Activated CD4-positive, alpha-beta T cell treated with anti-CD3 and anti-CD28 coated beads for 36 hours (primary cell): Measurements from ENCODE around the gene ADAT3. TPM values are rescaled to one million over a fixed set of nuclear protein-coding genes. Genes with fewer than 3 reads are reported as not detected.
"Not testable (repeated sequence)": the region's sequence is repeated elsewhere in the genome, so short reads cannot be mapped to it uniquely, and the experiment has no call there.

ENCODE experiments used
- ATAC-seq: fragments of 200-7000 bp; cut with Tn5 transposase; one replicate; pipeline ENCODE4 v1.10.0; 2021; ENCODE audit warnings: mild to moderate bottlenecking, moderate library complexity
- CTCF ChIA-PET: fragments of 350-600 bp; sonication (Branson Sonifier 250); formaldehyde crosslinking; loops from one replicate; lab custom pipeline; 2021; ENCODE audit warnings: antibody characterized with exemption; lab: Charles Lee
- POLR2A ChIA-PET: fragments of 350-600 bp; sonication (Branson Sonifier 250); formaldehyde crosslinking; loops from one replicate; lab custom pipeline; 2021; ENCODE audit warnings: antibody characterized with exemption, inconsistent platforms; lab: Charles Lee
- DNase-seq: peaks from one replicate; pipeline ENCODE4 v3.0.0-alpha.2; 2020
- H3K27ac Mint-ChIP-seq: one replicate; pipeline ENCODE4 v1.8.0; 2021; ENCODE audit warnings: mixed read lengths
- H3K27me3 Mint-ChIP-seq: one replicate; pipeline ENCODE4 v1.8.0; 2021; ENCODE audit warnings: mixed read lengths
- H3K36me3 Mint-ChIP-seq: one replicate; pipeline ENCODE4 v1.8.0; 2021; ENCODE audit warnings: low read depth, mixed read lengths
- H3K4me1 Mint-ChIP-seq: one replicate; pipeline ENCODE4 v1.8.0; 2021; ENCODE audit warnings: mixed read lengths
- H3K4me3 Mint-ChIP-seq: one replicate; pipeline ENCODE4 v1.8.0; 2021; ENCODE audit warnings: mild to moderate bottlenecking, moderate library complexity, mixed read lengths
- H3K9me3 Mint-ChIP-seq: one replicate; pipeline ENCODE4 v1.8.0; 2021; ENCODE audit warnings: low read depth, mixed read lengths
- intact Hi-C, 2 experiments: fragments of 100-400 bp; cut with DNase I in 1 of 2; cut with micrococcal nuclease in 1 of 2; formaldehyde crosslinking; loops; one replicate each; pipeline versions ENCODE4 v1.14.2 to v1.15.1; 2022 to 2024; cut with DNase I, micrococcal nuclease
- total RNA-seq, 2 experiments: library from RNA; stranded (reverse); gene quantifications; one replicate each; pipeline ENCODE4 v1.2.3, GENCODE V29; 2021

The ADAT3 gene
- total RNA-seq, 2 experiments from 2014 or later = 5.6 to 6.1 TPM

GRCh38 chr19:1875646-1876495, 29.3 kb upstream of the ADAT3 start:
- peak; percentile 96 for ATAC-seq
- peak overlapping the region; percentile 92 for H3K4me3 Mint-ChIP-seq
- no peaks in the 10 kb centered on the region for H3K27me3 Mint-ChIP-seq
- ChIA-PET POLR2A (interaction anchor here (0.6 to 1.5 kb wide), 8 partner anchors 9 to 156 kb away, joined by 3 to 6 read pairs (median 4); partner anchors contain the start of gene ABHD17A), CTCF (interaction anchor here (0.6 to 1.5 kb wide), 10 partner anchors 9 to 281 kb away, joined by 3 to 8 read pairs (median 4); partner anchors contain the start of gene ABHD17A)
- DNase-seq = peak; percentile 95
- peaks cover 20% of the 10 kb centered on the region for H3K4me1 Mint-ChIP-seq
- peaks cover 23% of the 10 kb centered on the region for H3K36me3 Mint-ChIP-seq
- H3K27ac Mint-ChIP-seq = peak overlapping the region; percentile 97
- H3K9me3 Mint-ChIP-seq = no peaks in the 10 kb centered on the region
- intact Hi-C loops = loop anchor here (1.0 to 5.0 kb wide), 6 partner anchors 9 to 361 kb away; partner anchors contain the start of genes ABHD17A (in 2 of the 2), ADAT3 (in 1 of the 2), IZUMO4 (in 1 of the 2) and MOB3A (in 1 of the 2)

GRCh38 chr19:1876496-1877279, 28.5 kb upstream of the ADAT3 start:
- peak; percentile 34 for DNase-seq
- Mint-ChIP-seq H3K36me3 (peaks cover 23% of the 10 kb centered on the region), H3K4me3 (peak overlapping the region; percentile 92), H3K4me1 (peaks cover 20% of the 10 kb centered on the region), H3K27ac (peak overlapping the region; percentile 95)
- H3K9me3 Mint-ChIP-seq, H3K27me3 Mint-ChIP-seq: not testable (repeated sequence)
- ChIA-PET POLR2A (interaction anchor here (0.5 to 1.5 kb wide), 8 partner anchors 8 to 155 kb away, joined by 3 to 6 read pairs (median 4); partner anchors contain the start of gene ABHD17A), CTCF (interaction anchor here (0.6 to 1.3 kb wide), 9 partner anchors 8 to 505 kb away, joined by 3 to 4 read pairs (median 3); partner anchors contain the start of gene ABHD17A)
- intact Hi-C loops = loop anchor here (1.0 to 5.0 kb wide), 6 partner anchors 9 to 361 kb away; partner anchors contain the start of genes ABHD17A (in 2 of the 2), ADAT3 (in 1 of the 2), IZUMO4 (in 1 of the 2) and MOB3A (in 1 of the 2)
- peak; percentile 16 for ATAC-seq

- not testable (repeated sequence) for H3K27ac Mint-ChIP-seq
Observed at GRCh38 chr19:1877280-1877660, 27.9 kb upstream of the ADAT3 start.

GRCh38 chr19:1878583-1878982, 26.6 kb upstream of the ADAT3 start:
- H3K9me3 Mint-ChIP-seq, DNase-seq, H3K4me3 Mint-ChIP-seq, POLR2A ChIA-PET, CTCF ChIA-PET, ATAC-seq, H3K27me3 Mint-ChIP-seq: not testable (repeated sequence)
- H3K27ac Mint-ChIP-seq = peak overlapping the region; percentile 25
- peaks cover 27% of the 10 kb centered on the region for H3K36me3 Mint-ChIP-seq
- intact Hi-C loops = loop anchor here in 1 of 2 experiments (5.0 kb wide), 1 partner anchor 359 kb away; the partner anchor contains the start of genes PLEKHJ1 and SF3A2
- peaks cover 35% of the 10 kb centered on the region for H3K4me1 Mint-ChIP-seq

More at GRCh38 chr19:1877280-1877660, 27.9 kb upstream of the ADAT3 start:
- not testable (repeated sequence) for ATAC-seq, H3K27me3 Mint-ChIP-seq, H3K9me3 Mint-ChIP-seq, H3K4me3 Mint-ChIP-seq, DNase-seq
- ChIA-PET POLR2A (interaction anchor here (1.5 kb wide), 1 partner anchor 20 kb away, joined by 5 read pairs; no protein-coding TSS in a partner anchor), CTCF (interaction anchor here (0.6 to 0.7 kb wide), 2 partner anchors 12 to 505 kb away, joined by 3 to 4 read pairs; no protein-coding TSS in a partner anchor)
- peaks cover 23% of the 10 kb centered on the region for H3K36me3 Mint-ChIP-seq
- intact Hi-C loops = loop anchor here in 1 of 2 experiments (5.0 kb wide), 1 partner anchor 360 kb away; the partner anchor contains the start of genes PLEKHJ1 and SF3A2
- peaks cover 25% of the 10 kb centered on the region for H3K4me1 Mint-ChIP-seq

GRCh38 chr19:1879982-1880381, 25.2 kb upstream of the ADAT3 start:
- H3K4me3 Mint-ChIP-seq, CTCF ChIA-PET: not testable (repeated sequence)
- intact Hi-C loops = loop anchor here in 1 of 2 experiments (5.0 kb wide), 2 partner anchors 272 to 357 kb away; partner anchors contain the start of genes AP3D1, PLEKHJ1 and SF3A2

GRCh38 chr19:1880611-1881392, 24.4 kb upstream of the ADAT3 start:
- no peaks in the 10 kb centered on the region for H3K9me3 Mint-ChIP-seq
- ChIA-PET CTCF (no interaction called here), POLR2A (no interaction called here)
- peaks cover 21% of the 10 kb centered on the region for H3K36me3 Mint-ChIP-seq
- H3K4me3 Mint-ChIP-seq = peak overlapping the region; percentile 28
- H3K27me3 Mint-ChIP-seq = no peaks in the 10 kb centered on the region
- no peak for ATAC-seq
- DNase-seq = no peak
- intact Hi-C loops = loop anchor here in 1 of 2 experiments (5.0 kb wide), 1 partner anchor 271 kb away; the partner anchor contains the start of gene AP3D1
- peak overlapping the region; percentile 25 for H3K27ac Mint-ChIP-seq
- H3K4me1 Mint-ChIP-seq = peaks cover 34% of the 10 kb centered on the region

More at GRCh38 chr19:1879982-1880381, 25.2 kb upstream of the ADAT3 start:
- H3K9me3 Mint-ChIP-seq, ATAC-seq, H3K27ac Mint-ChIP-seq, H3K27me3 Mint-ChIP-seq, POLR2A ChIA-PET, DNase-seq: not testable (repeated sequence)
- Mint-ChIP-seq H3K36me3 (peaks cover 22% of the 10 kb centered on the region), H3K4me1 (peaks cover 30% of the 10 kb centered on the region)

GRCh38 chr19:1881393-1882088, 23.7 kb upstream of the ADAT3 start:
- H3K9me3 Mint-ChIP-seq, H3K27me3 Mint-ChIP-seq, CTCF ChIA-PET, ATAC-seq, DNase-seq, POLR2A ChIA-PET: not testable (repeated sequence)
- intact Hi-C loops = loop anchor here in 1 of 2 experiments (5.0 kb wide), 1 partner anchor 271 kb away; the partner anchor contains the start of gene AP3D1
- peaks cover 18% of the 10 kb centered on the region for H3K36me3 Mint-ChIP-seq
- peak overlapping the region; percentile 98 for H3K27ac Mint-ChIP-seq
- peaks cover 33% of the 10 kb centered on the region for H3K4me1 Mint-ChIP-seq
- peak overlapping the region; percentile 97 for H3K4me3 Mint-ChIP-seq

- Mint-ChIP-seq H3K9me3 (no peaks in the 10 kb centered on the region), H3K27ac (peak overlapping the region; percentile 98), H3K27me3 (no peaks in the 10 kb centered on the region), H3K36me3 (peaks cover 18% of the 10 kb centered on the region), H3K4me3 (peak overlapping the region; percentile 97), H3K4me1 (peaks cover 31% of the 10 kb centered on the region)
- CTCF ChIA-PET = interaction anchor here (0.5 kb wide), 1 partner anchor 202 kb away, joined by 3 read pairs; no protein-coding TSS in a partner anchor
- POLR2A ChIA-PET = no interaction called here
- intact Hi-C loops = loop anchor here in 1 of 2 experiments (5.0 kb wide), 1 partner anchor 270 kb away; the partner anchor contains the start of gene AP3D1
- peak; percentile 82 for DNase-seq
- peak; percentile 57 for ATAC-seq
Observed at GRCh38 chr19:1882089-1882785, 23.0 kb upstream of the ADAT3 start.
